Mammary epithelial cell (primary cell): ENCODE data around the gene APOLD1.

Experiments used
- EZH2 ChIP-seq: IDR thresholded peaks from 2 replicates; pipeline ENCODE4 v1.6.1; 2012; ENCODE audit warnings: low read length, inconsistent platforms, borderline replicate concordance
- TF ChIP-seq, protein P1 (sequence below), 2 donors: IDR thresholded peaks in 1 of 2; conservative IDR thresholded peaks in 1 of 2; 2 replicates each; pipeline ENCODE4 v1.5.1; 2011 to 2012; ENCODE audit warnings: inconsistent platforms in 2 of 2, low read length in 2 of 2, mild to moderate bottlenecking in 2 of 2, control low read depth in 1 of 2, low read depth in 1 of 2; ENCODE audit not compliant: insufficient read depth in 1 of 2; ENCODE audit errors: extremely low read depth in 1 of 2

DNA sequence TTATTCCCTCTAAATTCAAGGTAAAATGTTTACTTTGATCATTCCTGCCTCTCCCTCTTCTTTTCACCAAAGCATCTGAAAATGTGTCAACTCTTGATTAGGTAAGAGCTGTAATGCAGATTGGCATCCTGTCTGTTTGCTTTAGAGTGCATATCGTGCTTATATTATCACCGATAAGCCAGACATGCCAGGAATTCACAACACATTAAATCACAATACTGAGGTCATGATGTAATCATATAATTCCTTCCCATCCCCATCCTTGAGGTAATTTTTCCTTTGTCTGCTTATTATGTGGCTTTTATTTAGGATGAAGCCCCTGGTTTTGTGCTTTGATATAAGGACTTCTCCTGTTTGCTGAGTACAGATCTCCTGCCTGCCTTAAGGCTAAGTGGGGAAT lies 37.8 kb downstream of the APOLD1 start:
- TF ChIP-seq, protein P1, sequence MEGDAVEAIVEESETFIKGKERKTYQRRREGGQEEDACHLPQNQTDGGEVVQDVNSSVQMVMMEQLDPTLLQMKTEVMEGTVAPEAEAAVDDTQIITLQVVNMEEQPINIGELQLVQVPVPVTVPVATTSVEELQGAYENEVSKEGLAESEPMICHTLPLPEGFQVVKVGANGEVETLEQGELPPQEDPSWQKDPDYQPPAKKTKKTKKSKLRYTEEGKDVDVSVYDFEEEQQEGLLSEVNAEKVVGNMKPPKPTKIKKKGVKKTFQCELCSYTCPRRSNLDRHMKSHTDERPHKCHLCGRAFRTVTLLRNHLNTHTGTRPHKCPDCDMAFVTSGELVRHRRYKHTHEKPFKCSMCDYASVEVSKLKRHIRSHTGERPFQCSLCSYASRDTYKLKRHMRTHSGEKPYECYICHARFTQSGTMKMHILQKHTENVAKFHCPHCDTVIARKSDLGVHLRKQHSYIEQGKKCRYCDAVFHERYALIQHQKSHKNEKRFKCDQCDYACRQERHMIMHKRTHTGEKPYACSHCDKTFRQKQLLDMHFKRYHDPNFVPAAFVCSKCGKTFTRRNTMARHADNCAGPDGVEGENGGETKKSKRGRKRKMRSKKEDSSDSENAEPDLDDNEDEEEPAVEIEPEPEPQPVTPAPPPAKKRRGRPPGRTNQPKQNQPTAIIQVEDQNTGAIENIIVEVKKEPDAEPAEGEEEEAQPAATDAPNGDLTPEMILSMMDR (conservative IDR thresholded peaks at IDR 0.05 in 1 of 2, IDR thresholded peaks at IDR 0.05 in 1 of 2; ENCODE audit: extremely low read depth in 1 of 2, insufficient read depth in 1 of 2, low read depth in 1 of 2, low read length in 2 of 2) = no peak
- TF ChIP-seq EZH2 = no peak
